Measurements from ENCODE around the gene HBG2.

The HBG2 gene

GRCh38 chr11:5267033-5267563 lies 12.5 kb upstream of the HBG2 start:
- no peak for TF ChIP-seq EP300 (IDR thresholded peaks at IDR 0.05; ENCODE audit: borderline replicate concordance)
- no peak for TF ChIP-seq TAF1 (IDR thresholded peaks at IDR 0.05; ENCODE audit: low read depth)
- no peak for TF ChIP-seq RAD21 (IDR thresholded peaks at IDR 0.05; ENCODE audit: low read depth)
- TF ChIP-seq MAX (IDR thresholded peaks at IDR 0.05): no peak
- TF ChIP-seq CREB1 (IDR thresholded peaks at IDR 0.05; ENCODE audit: low read depth): no peak
- no peak for TF ChIP-seq EGR1 (IDR thresholded peaks at IDR 0.05)

GRCh38 chr11:5266609-5267008 lies 12.0 kb upstream of the HBG2 start:
- no peak for TF ChIP-seq USF1 (IDR thresholded peaks at IDR 0.05)

GRCh38 chr11:5265832-5266231 lies 11.3 kb upstream of the HBG2 start:
- TF ChIP-seq TEAD4 (IDR thresholded peaks at IDR 0.05): no peak
- TF ChIP-seq YY1 (IDR thresholded peaks at IDR 0.05; ENCODE audit: low read depth): no peak
- TF ChIP-seq MAX (IDR thresholded peaks at IDR 0.05): no peak
- TF ChIP-seq RAD21 (IDR thresholded peaks at IDR 0.05; ENCODE audit: low read depth): no peak
- no peak for TF ChIP-seq CREB1 (IDR thresholded peaks at IDR 0.05; ENCODE audit: low read depth)
- no peak for TF ChIP-seq ZBTB7A (IDR thresholded peaks at IDR 0.05; ENCODE audit: low read depth)
- TF ChIP-seq REST (IDR thresholded peaks at IDR 0.05; ENCODE audit: low read depth): no peak
- no peak for TF ChIP-seq TCF12 (IDR thresholded peaks at IDR 0.05; ENCODE audit: low read depth)

- TF ChIP-seq USF1 (IDR thresholded peaks at IDR 0.05) (no peak), TAF1 (IDR thresholded peaks at IDR 0.05; ENCODE audit: low read depth) (no peak), MAX (IDR thresholded peaks at IDR 0.05) (no peak), ZBTB7A (IDR thresholded peaks at IDR 0.05; ENCODE audit: low read depth) (no peak), REST (IDR thresholded peaks at IDR 0.05; ENCODE audit: low read depth) (no peak), EP300 (IDR thresholded peaks at IDR 0.05; ENCODE audit: borderline replicate concordance) (no peak)
Measured at GRCh38 chr11:5258543-5259262, 4.1 kb upstream of the HBG2 start.

- TF ChIP-seq ZBTB7A (IDR thresholded peaks at IDR 0.05; ENCODE audit: low read depth): no peak
- TF ChIP-seq USF1 (IDR thresholded peaks at IDR 0.05): no peak
- TF ChIP-seq RAD21 (IDR thresholded peaks at IDR 0.05; ENCODE audit: low read depth): no peak
Measured at GRCh38 chr11:5257296-5257695, 2.7 kb upstream of the HBG2 start.

- TF ChIP-seq TAF1 (IDR thresholded peaks at IDR 0.05; ENCODE audit: low read depth): no peak
- no peak for TF ChIP-seq YY1 (IDR thresholded peaks at IDR 0.05; ENCODE audit: low read depth)
- TF ChIP-seq CREB1 (IDR thresholded peaks at IDR 0.05; ENCODE audit: low read depth): no peak
- TF ChIP-seq RAD21 (IDR thresholded peaks at IDR 0.05; ENCODE audit: low read depth): no peak
- TF ChIP-seq ZBTB7A (IDR thresholded peaks at IDR 0.05; ENCODE audit: low read depth): no peak
- no peak for TF ChIP-seq EGR1 (IDR thresholded peaks at IDR 0.05)
Measured at GRCh38 chr11:5252919-5253265, 1.7 kb downstream of the HBG2 start.

Data from Ishikawa (cell line).